Measurements from ENCODE around the gene CLIC4.
"Not testable (repeated sequence)": the region's sequence is repeated elsewhere in the genome, so short reads cannot be mapped to it uniquely, and the experiment has no call there.

CLIC4 gene

DNA sequence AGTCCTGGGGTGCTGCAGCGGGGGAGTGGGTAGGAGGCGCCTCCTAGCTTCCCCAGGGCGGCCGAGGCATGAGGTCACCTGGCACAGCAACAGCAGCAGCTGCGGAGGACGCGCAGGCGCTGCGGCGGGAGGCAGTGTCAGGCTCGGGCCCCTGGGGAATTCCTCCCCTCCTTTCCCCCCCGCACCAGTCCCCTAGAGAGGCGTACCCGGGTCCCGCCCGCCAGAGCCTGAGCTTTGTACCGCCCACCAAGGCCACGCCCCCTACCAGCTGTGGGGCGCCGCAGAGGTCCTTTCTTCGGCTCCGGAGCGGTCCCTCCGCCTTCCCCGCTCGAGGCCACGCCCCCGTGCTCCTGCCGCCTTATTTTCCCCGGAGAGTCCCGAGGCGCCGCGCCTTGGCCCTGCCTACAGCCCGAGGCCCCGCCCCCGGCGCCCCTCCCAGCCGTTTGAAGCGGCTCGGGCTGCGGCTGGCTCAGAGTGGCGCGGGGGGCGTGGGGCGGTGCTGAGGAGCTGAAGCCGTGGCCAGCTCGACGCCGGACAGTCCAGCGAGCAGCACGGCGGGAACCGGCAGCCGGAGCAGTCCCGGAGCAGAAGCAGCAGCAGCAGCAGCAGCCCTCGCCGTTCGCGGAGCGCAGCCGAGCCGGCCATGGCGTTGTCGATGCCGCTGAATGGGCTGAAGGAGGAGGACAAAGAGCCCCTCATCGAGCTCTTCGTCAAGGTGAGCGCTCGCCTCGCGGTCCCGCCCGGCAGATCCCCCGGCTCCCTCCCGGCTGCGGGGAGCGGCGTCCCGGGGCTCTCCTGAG is at the start of gene CLIC4:
Gene CLIC4 (plus strand): TSS at position 537 of the 800 bp plus-strand sequence. CDS start 107 bp downstream, at position 644.
- DNase-seq = peak; percentile 99

DNA sequence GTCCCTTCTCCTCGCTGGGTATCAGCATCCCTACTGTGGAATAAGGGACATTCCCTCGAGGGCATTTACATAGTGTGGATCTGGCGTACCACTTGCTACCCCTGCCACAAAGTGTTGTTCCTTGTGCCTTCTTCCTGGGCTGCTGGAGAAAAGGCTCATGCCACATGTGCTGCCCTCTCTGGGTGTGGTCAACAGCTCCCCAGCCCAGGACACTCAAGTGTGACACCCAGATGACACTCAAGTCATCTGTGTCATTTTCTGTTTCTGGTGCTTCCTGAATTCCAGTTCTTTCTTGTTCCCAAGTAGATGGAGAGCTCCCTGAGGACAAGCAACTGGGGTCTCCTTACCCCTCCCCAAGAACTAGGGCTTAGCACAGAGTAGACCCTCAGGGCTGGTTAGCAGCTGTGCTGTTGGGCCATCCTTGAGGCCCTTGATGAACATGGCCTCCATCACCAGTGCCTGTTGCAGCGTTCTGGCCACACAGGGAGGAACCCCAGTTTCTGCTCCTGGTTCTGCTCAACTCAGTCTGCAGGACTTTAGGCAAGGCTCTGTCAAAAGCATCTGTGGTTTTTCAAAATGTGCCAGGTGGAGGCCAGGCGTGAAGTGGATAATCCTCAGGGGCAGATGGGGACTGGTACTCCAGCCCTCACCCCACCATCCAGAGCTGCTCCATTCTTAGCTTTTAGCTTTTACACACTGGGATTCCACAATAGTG is 49.0 kb upstream of the CLIC4 start:
- no peak for DNase-seq

DNA sequence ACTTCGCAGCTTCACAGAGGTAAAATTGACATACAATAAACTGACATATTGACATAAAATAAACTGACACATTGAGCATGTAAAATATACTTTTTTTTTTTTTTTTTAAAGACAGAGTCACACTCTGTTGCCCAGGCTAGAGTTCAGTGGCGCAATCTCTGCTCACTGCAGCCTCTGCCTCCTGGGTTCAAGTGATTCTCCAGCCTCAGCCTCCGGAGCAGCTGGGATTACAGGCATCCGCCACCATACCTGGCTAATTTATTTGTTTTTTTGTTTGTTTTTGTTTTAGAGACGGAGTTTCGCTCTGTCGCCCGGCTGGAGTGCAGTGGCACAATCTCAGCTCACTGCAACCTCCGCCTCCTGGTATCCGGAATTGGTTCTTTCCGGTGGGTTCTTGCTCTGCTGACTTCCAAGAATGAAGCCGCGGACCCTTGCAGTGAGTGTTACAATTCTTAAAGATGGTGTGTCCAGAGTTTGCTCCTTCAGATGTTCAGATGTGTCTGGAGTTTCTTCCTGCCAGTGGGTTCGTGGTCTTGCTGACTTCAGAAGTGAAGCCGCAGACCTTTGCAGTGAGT is 48.4 kb upstream of the CLIC4 start:
- no peak for DNase-seq

DNA sequence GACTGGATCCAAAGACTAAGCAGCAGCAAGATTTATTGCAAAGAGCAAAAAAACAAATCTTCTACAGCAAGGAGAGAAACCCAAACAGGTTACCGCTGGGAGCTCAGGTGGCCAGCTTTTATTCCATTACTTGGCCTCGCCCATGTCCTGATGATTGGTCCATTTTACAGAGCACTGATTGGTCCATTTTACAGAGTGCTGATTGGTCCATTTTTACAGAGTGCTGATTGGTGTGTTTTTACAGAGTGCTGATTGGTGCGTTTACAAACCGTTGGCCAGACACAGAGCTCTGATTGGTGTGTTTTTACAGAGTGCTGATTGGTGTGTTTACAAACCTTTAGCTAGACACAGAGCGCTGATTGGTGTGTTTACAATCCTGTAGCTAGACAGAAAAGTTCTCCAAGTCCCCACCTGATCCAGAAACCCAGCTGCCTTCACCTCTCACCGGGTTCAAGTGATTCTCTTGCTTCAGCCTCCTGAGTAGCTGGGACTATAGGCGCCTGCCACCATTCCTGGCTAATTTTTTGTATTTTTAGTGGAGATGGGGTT is 47.7 kb upstream of the CLIC4 start:
- not testable (repeated sequence) for DNase-seq

DNA sequence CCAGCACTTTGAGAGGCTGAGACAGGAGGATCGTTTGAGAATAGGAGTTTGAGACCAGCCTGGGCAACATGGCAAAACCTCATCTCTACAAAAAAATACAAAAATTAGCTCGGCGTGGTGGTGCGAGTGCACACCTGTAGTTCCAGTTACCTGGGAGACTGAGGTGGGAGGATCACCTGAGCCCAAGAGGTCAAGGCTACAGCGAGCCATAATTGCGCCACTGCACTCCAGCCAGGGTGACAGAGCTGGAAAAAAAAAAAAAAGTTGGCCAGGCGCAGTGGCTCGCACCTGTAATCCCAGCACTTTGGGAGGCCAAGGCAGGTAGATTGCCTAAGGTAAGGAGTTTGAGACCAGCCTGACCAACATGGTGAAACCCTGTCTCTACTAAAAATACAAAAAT is 46.9 kb upstream of the CLIC4 start:
- DNase-seq = not testable (repeated sequence)

DNA sequence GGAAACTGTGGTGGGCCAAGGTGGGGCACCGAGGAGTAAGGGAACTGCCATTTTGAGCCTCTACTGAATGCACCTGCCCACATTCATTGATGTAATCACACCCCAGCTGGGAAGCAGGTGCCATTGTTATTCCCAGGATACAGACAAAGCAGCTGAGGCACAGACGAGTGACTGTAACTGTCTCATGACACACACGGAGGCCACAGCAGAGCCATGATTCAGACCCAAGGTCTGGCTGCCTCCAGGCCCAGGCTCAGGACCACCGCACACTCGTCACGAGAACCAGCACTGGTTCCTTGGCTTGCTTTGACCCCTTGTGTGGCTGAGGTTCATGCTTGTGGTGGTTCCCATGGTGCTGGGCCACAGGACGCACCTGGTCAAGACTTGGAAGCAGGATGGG is 45.6 kb upstream of the CLIC4 start:
- no peak for DNase-seq

DNA sequence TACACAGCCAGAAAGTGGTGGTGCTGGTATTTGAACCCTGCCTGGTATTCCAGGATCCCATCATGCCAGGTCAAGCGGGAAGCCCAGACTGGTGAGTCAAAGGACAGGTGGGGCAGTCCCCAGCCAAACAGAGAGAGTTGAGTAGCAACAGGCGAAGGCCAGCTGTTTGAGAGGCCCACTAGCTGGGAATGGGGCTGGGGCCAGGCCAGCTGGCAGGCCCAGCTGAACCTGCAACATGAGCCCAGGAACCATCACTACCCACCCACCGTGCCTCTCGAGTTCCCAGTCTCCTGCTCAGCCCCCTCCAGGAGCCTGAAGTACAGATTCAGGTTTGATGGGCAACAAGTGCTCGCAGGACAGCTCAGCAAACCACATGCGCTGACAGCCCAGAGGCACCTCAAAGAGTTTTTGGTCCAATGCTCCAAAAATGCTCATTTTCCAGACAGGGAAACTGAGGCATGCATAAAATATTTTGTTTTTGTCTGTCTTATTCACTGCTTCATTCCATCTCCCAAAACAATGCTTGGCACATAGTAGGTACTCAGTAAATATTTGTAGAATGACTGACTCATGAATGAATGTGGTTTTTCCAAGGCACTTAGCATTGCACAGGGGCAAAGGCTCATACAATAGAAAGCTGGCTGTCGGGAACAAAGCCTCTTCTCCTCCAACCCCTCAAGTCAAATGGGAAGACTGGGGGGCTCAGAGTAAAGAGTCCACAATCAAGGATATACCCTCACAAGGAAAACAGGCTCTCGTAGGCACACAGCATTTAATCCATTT is 42.5 kb upstream of the CLIC4 start:
- DNase-seq = peak; percentile 83

DNA sequence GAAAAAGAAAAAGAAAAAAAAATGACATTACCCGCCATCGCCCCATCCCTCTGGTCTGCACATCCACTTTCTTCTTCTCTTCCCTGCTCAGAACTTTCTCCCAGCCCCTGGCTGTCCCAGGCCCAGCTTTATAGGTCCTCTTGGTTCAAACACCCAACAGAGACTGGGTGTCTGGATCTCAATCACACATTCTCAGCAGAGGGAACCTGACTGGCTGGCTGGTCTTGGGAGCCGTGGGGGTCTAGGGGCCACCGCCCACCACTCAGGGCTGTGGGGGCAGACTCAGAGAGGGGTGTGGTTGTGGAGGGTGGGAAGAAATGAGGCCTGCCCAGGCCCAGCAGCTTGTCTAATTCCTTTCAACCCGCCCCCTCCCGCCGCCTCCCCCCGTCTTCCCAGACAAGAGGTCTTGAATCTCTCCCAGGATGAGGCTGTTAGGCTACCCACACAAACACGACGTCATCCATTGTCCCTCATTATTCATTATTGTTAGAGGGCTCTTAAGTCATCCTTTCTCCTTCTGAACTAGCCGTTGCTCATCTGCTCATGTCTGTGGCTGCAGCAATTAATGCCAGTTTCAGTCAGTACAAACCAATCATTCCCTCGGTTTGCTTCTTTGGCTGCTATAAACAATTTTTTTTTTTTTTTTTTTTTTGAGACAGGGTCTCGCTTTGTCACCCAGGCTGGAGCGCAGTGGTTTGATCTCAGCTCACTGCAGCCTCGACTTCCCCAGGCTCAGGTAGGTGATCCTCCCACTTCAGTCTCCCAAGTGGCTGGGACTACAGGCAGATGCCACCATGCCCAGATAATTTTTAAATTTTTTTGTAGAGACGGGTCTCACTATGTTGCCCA is 40.6 kb upstream of the CLIC4 start:
- DNase-seq = no peak

DNA sequence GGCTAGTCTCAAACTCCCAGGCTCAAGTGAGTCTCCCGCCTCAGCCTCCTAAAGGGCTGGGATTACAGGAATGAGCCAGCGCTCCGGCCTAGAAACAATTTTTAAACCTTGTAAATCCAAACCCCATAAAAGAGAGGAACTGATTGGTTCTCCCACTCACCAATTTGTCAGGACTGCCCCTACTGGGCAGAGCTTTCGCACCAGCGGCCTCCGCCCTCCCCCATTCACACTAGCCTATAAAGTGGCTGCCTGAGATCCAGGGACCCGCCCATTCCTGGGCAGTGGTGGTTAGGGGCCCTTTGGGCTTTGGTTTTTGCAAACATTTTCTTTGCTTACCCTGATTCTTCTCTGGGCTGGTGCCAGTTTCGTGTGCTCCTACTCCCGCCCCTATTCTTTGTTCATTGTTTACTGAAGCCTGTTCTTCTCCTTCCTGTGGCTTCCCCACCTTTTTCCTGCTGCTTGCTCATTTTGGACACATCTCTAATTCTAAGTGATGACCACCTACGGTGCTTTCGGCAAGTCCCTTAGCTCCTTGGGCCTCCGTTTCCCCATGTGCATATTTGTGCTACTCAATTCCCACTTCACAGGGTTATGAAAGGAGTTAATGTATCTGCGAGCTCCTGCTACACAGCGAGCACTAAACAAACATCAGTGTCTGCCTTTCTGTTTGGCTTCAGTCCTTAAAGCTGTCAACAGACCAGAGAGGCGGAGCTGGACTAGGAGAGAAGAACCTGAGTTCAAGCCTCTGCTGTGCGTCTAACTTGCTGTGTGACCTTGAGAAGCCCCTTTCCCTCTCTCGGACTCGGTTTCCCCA is 39.8 kb upstream of the CLIC4 start:
- DNase-seq = peak; percentile 89

DNA sequence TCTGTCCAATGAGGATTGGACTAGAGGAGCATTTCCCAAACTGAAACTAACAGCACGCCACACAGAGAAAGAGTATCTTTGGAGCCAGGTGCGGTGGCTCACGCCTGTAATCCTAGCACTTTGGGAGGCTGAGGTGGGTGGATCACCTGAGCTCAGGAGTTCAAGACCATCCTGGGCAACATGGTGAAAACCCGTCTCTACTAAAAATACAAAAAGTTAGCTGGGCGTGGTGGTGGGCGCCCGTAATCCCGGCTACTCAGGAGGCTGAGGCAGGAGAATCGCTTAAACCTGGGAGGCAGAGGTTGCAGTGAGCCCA is 39.2 kb upstream of the CLIC4 start:
- DNase-seq = not testable (repeated sequence)

DNA sequence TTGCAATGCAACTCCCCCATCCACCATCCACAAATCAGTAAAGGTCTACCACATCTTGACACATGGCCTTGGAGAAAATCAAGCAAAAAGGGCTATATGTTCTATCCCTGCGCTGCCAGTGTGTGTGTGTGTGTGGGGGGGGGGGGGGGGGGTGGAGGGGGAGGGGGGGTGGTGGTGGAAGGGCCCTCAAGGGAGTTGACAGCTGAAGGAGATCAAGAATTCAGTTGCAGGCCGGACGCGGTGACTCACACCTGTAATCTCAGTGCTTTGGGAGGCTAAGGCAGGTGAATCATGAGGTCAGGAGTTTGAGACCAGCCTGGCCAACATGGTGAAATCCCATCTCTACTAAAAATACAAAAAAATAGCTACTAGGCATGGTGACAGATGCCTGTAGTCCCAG is 37.6 kb upstream of the CLIC4 start:
- no peak for DNase-seq

DNA sequence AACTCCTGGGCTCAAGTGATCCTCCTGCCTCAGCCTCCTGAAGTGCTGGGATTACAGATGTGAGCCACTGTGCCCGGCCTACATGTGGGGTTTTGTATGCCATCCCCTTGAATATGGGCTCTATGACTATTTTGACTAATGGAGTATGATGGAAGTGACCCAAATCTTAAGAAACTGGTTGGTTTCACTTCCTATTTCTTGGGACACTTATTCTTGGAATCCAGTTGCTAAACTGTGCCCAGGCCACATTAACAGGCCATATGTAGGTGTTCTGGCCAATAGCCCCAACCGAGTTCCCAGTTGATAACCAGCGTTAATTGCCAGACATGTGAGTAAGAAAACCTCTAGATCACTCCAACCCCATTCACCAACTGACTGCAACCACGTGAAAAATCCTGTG is 36.3 kb upstream of the CLIC4 start:
- no peak for DNase-seq

DNA sequence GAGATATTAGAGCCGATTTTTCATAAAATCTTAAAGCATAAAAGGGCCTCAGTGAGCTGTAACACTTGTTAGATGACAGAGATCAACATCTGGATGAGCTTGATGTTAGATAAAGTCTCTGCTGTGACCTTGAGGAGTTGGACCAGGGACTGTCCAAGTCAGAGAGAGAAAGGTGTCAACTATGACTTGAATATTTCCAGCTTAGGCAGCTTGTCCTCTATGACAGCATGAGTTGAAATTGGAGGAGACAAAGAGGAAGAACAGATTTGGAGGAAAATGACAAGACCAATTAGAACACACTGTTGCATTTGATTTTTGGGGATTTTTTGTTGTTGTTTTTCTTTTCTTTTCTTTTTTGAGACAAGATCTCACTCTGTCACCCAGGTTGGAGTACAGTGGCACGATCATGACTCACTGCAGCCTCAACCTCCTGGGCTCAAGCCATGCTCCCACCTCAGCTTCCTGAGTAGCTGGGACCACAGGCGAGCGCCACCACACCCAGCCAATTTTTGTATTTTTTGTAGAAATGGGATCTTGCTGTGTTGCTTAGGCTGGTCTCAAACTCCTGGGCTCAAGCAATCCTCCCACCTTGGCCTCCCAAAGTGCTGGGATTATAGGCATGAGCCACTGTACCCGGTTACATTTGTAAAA is 35.3 kb upstream of the CLIC4 start:
- DNase-seq = no peak

DNA sequence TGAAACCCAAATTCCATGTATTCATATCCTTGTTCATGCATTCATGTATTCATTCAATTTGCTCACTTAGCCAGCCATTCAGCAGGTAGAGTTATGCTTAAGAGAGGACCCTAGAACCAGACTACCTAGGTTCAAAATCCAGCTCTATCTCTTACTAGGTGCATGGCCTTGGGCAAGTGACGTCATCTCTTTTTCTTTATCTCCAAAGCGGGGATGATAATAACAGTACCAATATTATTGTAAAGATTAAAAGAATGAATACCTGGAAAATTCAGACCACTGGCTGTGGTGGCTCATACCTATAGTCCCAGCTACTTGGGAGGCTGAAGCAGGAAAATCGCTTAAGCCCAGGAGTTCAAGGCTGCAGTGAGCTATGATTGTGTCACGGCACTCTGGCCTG is 33.9 kb upstream of the CLIC4 start:
- DNase-seq = no peak

DNA sequence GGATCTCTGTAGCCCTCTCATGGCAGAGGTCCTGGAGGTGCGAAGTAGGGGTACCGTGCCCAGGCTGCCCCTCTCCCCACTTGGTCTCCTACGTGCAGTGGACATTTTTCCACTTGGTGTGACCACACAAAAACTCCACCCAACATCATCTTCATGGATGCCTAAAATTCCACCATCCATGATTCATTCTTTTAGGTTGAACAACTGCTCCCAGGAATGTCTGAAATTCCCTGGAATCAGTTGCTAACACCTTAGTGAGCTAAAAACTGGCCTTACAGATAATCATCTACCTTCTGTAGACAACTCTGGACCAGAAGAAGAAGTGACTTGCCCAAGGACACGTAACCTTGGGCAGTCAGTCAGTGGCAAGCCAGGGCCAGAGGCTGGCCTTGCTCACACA is 32.1 kb upstream of the CLIC4 start:
- no peak for DNase-seq

DNA sequence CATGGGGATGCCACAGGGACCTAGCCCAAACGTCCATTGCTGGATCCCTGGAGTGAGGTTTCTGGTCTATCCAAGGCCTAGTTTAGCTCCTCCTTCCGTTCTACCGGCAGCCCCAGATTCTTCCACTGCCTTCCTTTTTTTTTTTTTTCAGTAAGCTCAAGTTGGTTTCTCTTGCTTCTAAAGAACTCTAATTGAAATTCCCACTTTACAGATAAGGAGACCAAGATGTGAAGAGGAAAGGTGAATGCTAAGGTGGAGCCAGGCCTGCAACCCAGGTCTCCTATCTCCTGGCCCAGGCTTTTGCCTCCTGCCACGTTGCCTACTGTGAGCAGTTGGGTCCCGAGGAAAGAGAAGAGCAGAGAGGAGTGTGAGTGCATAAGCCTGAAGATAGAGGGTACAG is 31.5 kb upstream of the CLIC4 start:
- DNase-seq = no peak

DNA sequence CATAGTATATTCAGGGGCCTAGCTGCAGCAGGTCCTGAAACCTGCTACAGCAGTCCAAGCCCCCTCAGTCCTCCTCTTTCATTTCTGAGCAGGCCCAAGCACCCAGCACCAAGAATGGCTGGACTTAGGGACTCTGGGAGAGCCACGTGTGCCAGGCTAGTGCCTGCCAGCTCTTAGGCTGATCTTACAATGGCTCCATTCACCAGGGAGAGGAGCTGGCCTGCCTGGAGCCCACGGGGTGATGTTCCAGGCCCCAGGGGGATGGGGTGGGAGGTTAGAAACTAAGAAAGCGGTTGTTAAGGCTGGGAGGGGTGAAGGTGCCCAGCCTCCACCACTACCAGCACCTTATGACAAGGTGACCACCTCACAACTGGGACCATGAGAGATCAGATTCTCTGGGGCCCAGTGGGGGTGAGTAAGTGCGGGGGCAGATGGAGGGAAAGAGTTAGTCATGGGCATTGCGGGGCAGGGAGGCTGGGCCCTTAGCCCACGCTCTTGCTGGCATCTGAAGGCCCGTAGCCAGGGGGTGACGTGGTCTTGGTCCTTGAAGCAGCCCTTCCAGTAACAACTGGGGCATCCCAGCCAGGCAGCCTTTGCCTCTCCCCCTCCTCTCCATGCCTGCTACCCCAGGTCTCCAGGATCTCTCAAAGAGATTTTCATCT is 30.3 kb upstream of the CLIC4 start:
- DNase-seq = no peak

DNA sequence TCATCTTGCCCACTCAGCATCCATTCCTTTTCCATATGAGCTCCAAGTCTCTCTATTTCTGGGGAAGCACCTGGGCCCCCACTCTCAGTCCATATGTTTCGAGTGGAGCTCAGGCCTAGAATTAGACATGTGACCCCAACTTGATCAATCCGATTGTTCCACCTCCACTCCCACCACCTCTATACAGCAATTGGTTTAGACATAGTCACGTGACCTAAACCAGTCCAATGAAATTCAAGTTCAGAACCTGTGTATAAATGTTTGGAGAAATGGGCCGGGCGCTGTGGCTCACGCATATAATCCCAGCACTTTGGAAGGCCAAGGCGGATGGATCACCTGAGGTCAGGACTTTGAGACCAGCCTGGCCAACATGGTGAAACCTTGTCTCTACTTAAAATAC is 29.6 kb upstream of the CLIC4 start:
- DNase-seq = no peak

DNA sequence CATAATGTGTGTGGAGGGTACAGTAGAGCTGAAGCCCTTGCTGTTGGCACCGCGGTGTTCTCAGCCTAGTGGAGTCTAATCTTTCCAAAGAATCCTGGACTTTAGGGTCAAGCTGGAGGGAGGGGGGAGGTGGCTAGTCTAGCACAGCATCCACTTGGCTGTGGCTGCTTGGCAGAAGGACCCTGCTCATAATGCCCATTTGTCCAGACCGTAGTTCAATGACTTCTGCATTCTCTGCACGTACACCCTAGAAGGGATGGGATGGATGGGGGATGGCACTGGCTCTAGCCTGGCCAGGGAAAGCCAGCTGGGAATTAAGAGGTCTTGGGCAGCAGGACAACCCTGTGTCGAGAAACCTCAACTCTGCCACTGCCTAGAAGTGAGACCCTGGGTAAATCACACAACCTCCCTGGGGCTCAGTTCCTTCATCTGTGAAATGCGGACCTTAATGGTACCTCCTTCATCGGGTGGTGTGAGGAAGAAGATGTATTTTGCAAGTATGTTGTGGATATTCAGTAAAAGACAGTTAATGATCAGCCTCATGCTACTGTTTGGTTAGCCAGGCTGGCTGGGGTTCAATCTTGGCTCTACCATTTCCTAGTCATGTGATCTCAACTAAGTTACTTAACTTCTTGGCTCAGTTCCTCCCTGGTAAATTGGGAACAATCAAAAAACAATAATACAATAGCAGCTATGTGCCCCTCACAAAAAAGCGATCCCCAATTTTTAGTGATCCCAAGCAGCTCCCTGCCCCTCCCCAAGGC is 27.2 kb upstream of the CLIC4 start:
- no peak for DNase-seq

All from left hindlimb (tissue), 1 donor.